ENCODE results near the gene ITPR1.

Gene ITPR1

GRCh38 chr3:4467522-4467867, 25.7 kb upstream of the ITPR1 start:
- Mint-ChIP-seq H3K27ac (peak overlapping the region; percentile 97), H3K36me3 (ENCODE audit: low read depth) (peaks cover 12% of the 10 kb centered on the region), H3K27me3 (no peaks in the 10 kb centered on the region), H3K4me1 (ENCODE audit: low read depth) (peaks cover 41% of the 10 kb centered on the region), H3K4me3 (peak overlapping the region; percentile 96), H3K9me3 (no peaks in the 10 kb centered on the region)
- intact Hi-C loops (cut with micrococcal nuclease): no loop called here

GRCh38 chr3:4471907-4472306, 21.2 kb upstream of the ITPR1 start:
- intact Hi-C loops (cut with micrococcal nuclease): no loop called here
- H3K27me3 Mint-ChIP-seq: no peaks in the 10 kb centered on the region

GRCh38 chr3:4472312-4472711, 20.8 kb upstream of the ITPR1 start:
- peaks cover 37% of the 10 kb centered on the region for H3K4me1 Mint-ChIP-seq (ENCODE audit: low read depth)

More at GRCh38 chr3:4471907-4472306, 21.2 kb upstream of the ITPR1 start:
- no peak overlapping the region for H3K27ac Mint-ChIP-seq
- peaks cover 2% of the 10 kb centered on the region for H3K36me3 Mint-ChIP-seq (ENCODE audit: low read depth)
- H3K4me3 Mint-ChIP-seq: no peak overlapping the region
- peaks cover 33% of the 10 kb centered on the region for H3K4me1 Mint-ChIP-seq (ENCODE audit: low read depth)
- no peaks in the 10 kb centered on the region for H3K9me3 Mint-ChIP-seq

GRCh38 chr3:4472766-4473165, 20.4 kb upstream of the ITPR1 start:
- Mint-ChIP-seq H3K27me3 (no peaks in the 10 kb centered on the region), H3K4me3 (no peak overlapping the region), H3K9me3 (no peaks in the 10 kb centered on the region), H3K36me3 (ENCODE audit: low read depth) (no peaks in the 10 kb centered on the region), H3K4me1 (ENCODE audit: low read depth) (peaks cover 40% of the 10 kb centered on the region), H3K27ac (no peak overlapping the region)
- intact Hi-C loops (cut with micrococcal nuclease): no loop called here

More at GRCh38 chr3:4472312-4472711, 20.8 kb upstream of the ITPR1 start:
- Mint-ChIP-seq H3K36me3 (ENCODE audit: low read depth) (no peaks in the 10 kb centered on the region), H3K27ac (no peak overlapping the region), H3K27me3 (no peaks in the 10 kb centered on the region), H3K9me3 (no peaks in the 10 kb centered on the region), H3K4me3 (no peak overlapping the region)
- intact Hi-C loops (cut with micrococcal nuclease): no loop called here

- Mint-ChIP-seq H3K4me1 (ENCODE audit: low read depth) (peaks cover 48% of the 10 kb centered on the region), H3K27ac (peak overlapping the region; percentile 77), H3K4me3 (peak overlapping the region; percentile 52), H3K9me3 (no peaks in the 10 kb centered on the region), H3K36me3 (ENCODE audit: low read depth) (no peaks in the 10 kb centered on the region), H3K27me3 (no peaks in the 10 kb centered on the region)
- intact Hi-C loops (cut with micrococcal nuclease): no loop called here
Measured at GRCh38 chr3:4474683-4475490, 18.3 kb upstream of the ITPR1 start.

GRCh38 chr3:4475804-4476203, 17.3 kb upstream of the ITPR1 start:
- Mint-ChIP-seq H3K4me1 (ENCODE audit: low read depth) (peaks cover 45% of the 10 kb centered on the region), H3K4me3 (no peak overlapping the region), H3K27me3 (no peaks in the 10 kb centered on the region), H3K9me3 (no peaks in the 10 kb centered on the region), H3K36me3 (ENCODE audit: low read depth) (no peaks in the 10 kb centered on the region), H3K27ac (peak overlapping the region; percentile 77)
- intact Hi-C loops (cut with micrococcal nuclease): no loop called here

- Mint-ChIP-seq H3K27ac (no peak overlapping the region), H3K36me3 (ENCODE audit: low read depth) (no peaks in the 10 kb centered on the region), H3K4me1 (ENCODE audit: low read depth) (peaks cover 45% of the 10 kb centered on the region), H3K27me3 (no peaks in the 10 kb centered on the region), H3K4me3 (no peak overlapping the region), H3K9me3 (no peaks in the 10 kb centered on the region)
- intact Hi-C loops (cut with micrococcal nuclease): no loop called here
Measured at GRCh38 chr3:4476496-4476895, 16.7 kb upstream of the ITPR1 start.

- Mint-ChIP-seq H3K36me3 (ENCODE audit: low read depth) (no peaks in the 10 kb centered on the region), H3K9me3 (no peaks in the 10 kb centered on the region), H3K27me3 (no peaks in the 10 kb centered on the region), H3K4me3 (no peak overlapping the region), H3K4me1 (ENCODE audit: low read depth) (peaks cover 39% of the 10 kb centered on the region), H3K27ac (no peak overlapping the region)
- intact Hi-C loops (cut with micrococcal nuclease): loop anchor here (2.0 kb wide), 1 partner anchor 15 kb away; the partner anchor contains the start of gene ITPR1
Measured at GRCh38 chr3:4478261-4478660, 14.9 kb upstream of the ITPR1 start.

GRCh38 chr3:4491855-4492207, 1.3 kb upstream of the ITPR1 start:
- Mint-ChIP-seq H3K9me3 (no peaks in the 10 kb centered on the region), H3K27ac (peak overlapping the region; percentile 87)

GRCh38 chr3:4492208-4493013, 737 bp upstream of the ITPR1 start:
- Mint-ChIP-seq H3K36me3 (ENCODE audit: low read depth) (peaks cover 4% of the 10 kb centered on the region), H3K9me3 (no peaks in the 10 kb centered on the region), H3K27ac (peak overlapping the region; percentile 87), H3K27me3 (peaks cover 4% of the 10 kb centered on the region), H3K4me3 (peak overlapping the region; percentile 87), H3K4me1 (ENCODE audit: low read depth) (peaks cover 39% of the 10 kb centered on the region)
- intact Hi-C loops (cut with micrococcal nuclease): loop anchor here (2.0 to 5.0 kb wide), 4 partner anchors 14 to 694 kb away; partner anchors contain the start of gene EDEM1

More at GRCh38 chr3:4491855-4492207, 1.3 kb upstream of the ITPR1 start:
- intact Hi-C loops (cut with micrococcal nuclease): loop anchor here (2.0 to 5.0 kb wide), 4 partner anchors 13 to 695 kb away; partner anchors contain the start of gene EDEM1
- peak overlapping the region; percentile 87 for H3K4me3 Mint-ChIP-seq
- peaks cover 39% of the 10 kb centered on the region for H3K4me1 Mint-ChIP-seq (ENCODE audit: low read depth)
- H3K27me3 Mint-ChIP-seq: peaks cover 4% of the 10 kb centered on the region
- peaks cover 4% of the 10 kb centered on the region for H3K36me3 Mint-ChIP-seq (ENCODE audit: low read depth)

- Mint-ChIP-seq H3K27me3 (peaks cover 4% of the 10 kb centered on the region), H3K4me3 (peak overlapping the region; percentile 87), H3K4me1 (ENCODE audit: low read depth) (peaks cover 49% of the 10 kb centered on the region), H3K36me3 (ENCODE audit: low read depth) (peaks cover 15% of the 10 kb centered on the region), H3K9me3 (no peaks in the 10 kb centered on the region), H3K27ac (peak overlapping the region; percentile 87)
- intact Hi-C loops (cut with micrococcal nuclease): loop anchor here (2.0 to 5.0 kb wide), 4 partner anchors 15 to 693 kb away; partner anchors contain the start of gene EDEM1
Measured at GRCh38 chr3:4493941-4494894, 1.1 kb downstream of the ITPR1 start.

- Mint-ChIP-seq H3K27ac (peak overlapping the region; percentile 87), H3K4me1 (ENCODE audit: low read depth) (peaks cover 49% of the 10 kb centered on the region), H3K4me3 (peak overlapping the region; percentile 87), H3K27me3 (peaks cover 4% of the 10 kb centered on the region), H3K36me3 (ENCODE audit: low read depth) (peaks cover 15% of the 10 kb centered on the region), H3K9me3 (no peaks in the 10 kb centered on the region)
- intact Hi-C loops (cut with micrococcal nuclease): loop anchor here (5.0 kb wide), 1 partner anchor 43 kb away; no protein-coding TSS in a partner anchor
Measured at GRCh38 chr3:4494895-4495264, 1.7 kb downstream of the ITPR1 start.

Measured in dendritic cell treated with granulocyte-macrophage colony-stimulating factor and Interleukin-4, amounts not matched to agents 40 ng/mL and 50 ng/mL, for 4 days (primary cell).